ENCODE results near the gene RAET1E. TPM values are rescaled to one million over a fixed set of nuclear protein-coding genes. Genes with fewer than 3 reads are reported as not detected.
"Not testable (repeated sequence)": the region's sequence is repeated elsewhere in the genome, so short reads cannot be mapped to it uniquely, and the experiment has no call there.

The RAET1E gene
- total RNA-seq, 1 experiment from 2014 or later, result not detected

DNA sequence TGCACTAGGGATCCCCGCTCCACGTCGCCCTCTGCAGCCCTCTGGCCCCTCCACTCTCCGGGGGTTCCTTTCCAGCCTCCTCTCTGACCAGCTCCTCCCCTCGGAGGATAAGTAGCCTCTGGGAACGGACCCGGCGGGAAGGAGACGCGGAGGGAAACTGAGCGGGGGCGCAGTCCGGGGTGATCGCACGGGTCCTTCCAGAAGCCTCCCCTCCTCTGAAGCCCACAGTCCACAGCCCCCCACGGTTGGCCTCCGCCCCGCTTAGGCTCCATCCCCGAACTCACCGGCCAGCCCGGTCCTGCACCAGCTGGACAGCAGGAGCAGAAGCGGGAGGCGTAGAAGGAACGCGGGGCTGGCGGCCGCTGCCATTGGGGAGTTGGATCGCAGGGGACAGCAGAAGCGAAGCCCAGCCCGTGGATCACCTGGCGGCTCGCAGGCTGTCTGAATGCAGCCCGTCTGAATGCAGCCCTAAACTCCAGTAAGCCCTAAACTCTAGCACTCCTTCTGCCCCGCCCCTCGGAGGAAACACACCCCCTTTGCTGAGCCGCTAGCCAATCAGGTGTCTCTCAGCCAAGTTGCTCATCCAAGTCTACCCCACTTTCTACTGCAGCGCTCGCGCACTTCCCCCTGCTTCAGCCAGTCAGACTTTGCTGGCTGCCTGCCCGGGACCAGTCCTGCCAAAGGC is 24.9 kb upstream of the RAET1E start, which contains the start of gene RAET1G:
Gene RAET1G (minus strand): TSS at position 480 of the 685 bp plus-strand sequence. CDS start 111 bp downstream, at position 369.
- no peak within 1 kb of the TSS for H4K5ac ChIP-seq (ENCODE audit: insufficient read length, low read depth, low read length)
- peak; percentile 97 for DNase-seq
- H3K9ac ChIP-seq (ENCODE audit: extremely low read depth, insufficient read length, low read length), result no peak within 1 kb of the TSS
- no peak within 1 kb of the TSS for H2BK20ac ChIP-seq (ENCODE audit: low read depth, low read length, poor library complexity, severe bottlenecking)
- H2BK15ac ChIP-seq (ENCODE audit: low read depth, low read length), result no peak within 1 kb of the TSS
- H3K18ac ChIP-seq (ENCODE audit: insufficient read length, low read depth, low read length), result no peak within 1 kb of the TSS
- peaks cover 19% of the 10 kb centered on the region for H3K23me2 ChIP-seq (ENCODE audit: insufficient read length, low read depth, low read length, poor library complexity, severe bottlenecking)
- no peaks in the 10 kb centered on the region for H3K79me2 ChIP-seq (ENCODE audit: insufficient read depth, low read length)
- H2AFZ ChIP-seq (ENCODE audit: low read length), result no peak within 1 kb of the TSS
- H3K79me1 ChIP-seq (ENCODE audit: insufficient read depth, low read depth, low read length, poor library complexity, severe bottlenecking), result no peaks in the 10 kb centered on the region
- Mint-ChIP-seq H3K36me3 (ENCODE audit: insufficient read depth in 1 of 3, low read depth in 3 of 3) (no peaks in the 10 kb centered on the region; a peak in 1 of 7 replicates), H3K9me3 (peaks cover 4 to 6% of the 10 kb centered on the region in 2 experiments; a peak in 4 of 5 replicates), H3K4me1 (peaks cover 12 to 19% of the 10 kb centered on the region in 2 experiments), H3K27ac (no peak within 1 kb of the TSS; a peak in 1 of 7 replicates), H3K4me3 (peak within 1 kb of the TSS; percentile 69 to 87), H3K27me3 (ENCODE audit: low read depth) (peaks cover 94% of the 10 kb centered on the region)
- WGBS (ENCODE audit: extremely low coverage, insufficient read length, low lambda C conversion rate), result no CpG with 5 or more reads among the region's 40 CpGs
- no peak within 1 kb of the TSS for H2AK5ac ChIP-seq (ENCODE audit: insufficient read length, low read length)
- no peak within 1 kb of the TSS for H3K23ac ChIP-seq (ENCODE audit: insufficient read length, low read depth, low read length)
- no peak within 1 kb of the TSS for H3K27ac ChIP-seq (ENCODE audit: insufficient read length, low read depth, low read length)
- no peak within 1 kb of the TSS for H3K4ac ChIP-seq (ENCODE audit: low read depth, low read length)
- peaks cover 47% of the 10 kb centered on the region for H3K27me3 ChIP-seq (ENCODE audit: insufficient read depth, low read length)
- no peak within 1 kb of the TSS for H2BK5ac ChIP-seq (ENCODE audit: insufficient read length, low read length)
- H2BK120ac ChIP-seq (ENCODE audit: low read depth, low read length, poor library complexity, severe bottlenecking), result no peak within 1 kb of the TSS
- H2BK12ac ChIP-seq (ENCODE audit: insufficient read length, low read depth, low read length), result no peak within 1 kb of the TSS
- no peak within 1 kb of the TSS for H3T11ph ChIP-seq (ENCODE audit: low read length)
- no peaks in the 10 kb centered on the region for H4K20me1 ChIP-seq (ENCODE audit: control insufficient read depth, insufficient read depth, insufficient read length)
- no peak within 1 kb of the TSS for H4K8ac ChIP-seq (replicated peaks; ENCODE audit: insufficient read length, low read depth, low read length)
- H3K4me1 ChIP-seq (ENCODE audit: insufficient read depth, low read length), result no peaks in the 10 kb centered on the region
- no peaks in the 10 kb centered on the region for H3K9me3 ChIP-seq (ENCODE audit: control insufficient read depth, low read depth, low read length)
- no peak within 1 kb of the TSS for H3K14ac ChIP-seq (ENCODE audit: insufficient read depth, low read length)
- H4K91ac ChIP-seq (ENCODE audit: insufficient read length, low read depth, low read length), result no peak within 1 kb of the TSS
- no peak within 1 kb of the TSS for H3K56ac ChIP-seq (ENCODE audit: insufficient read length, low read depth, low read length)
- H3K4me2 ChIP-seq (ENCODE audit: insufficient read depth, insufficient read length, low read length), result peak within 1 kb of the TSS; percentile 78
- TF ChIP-seq, protein P1, sequence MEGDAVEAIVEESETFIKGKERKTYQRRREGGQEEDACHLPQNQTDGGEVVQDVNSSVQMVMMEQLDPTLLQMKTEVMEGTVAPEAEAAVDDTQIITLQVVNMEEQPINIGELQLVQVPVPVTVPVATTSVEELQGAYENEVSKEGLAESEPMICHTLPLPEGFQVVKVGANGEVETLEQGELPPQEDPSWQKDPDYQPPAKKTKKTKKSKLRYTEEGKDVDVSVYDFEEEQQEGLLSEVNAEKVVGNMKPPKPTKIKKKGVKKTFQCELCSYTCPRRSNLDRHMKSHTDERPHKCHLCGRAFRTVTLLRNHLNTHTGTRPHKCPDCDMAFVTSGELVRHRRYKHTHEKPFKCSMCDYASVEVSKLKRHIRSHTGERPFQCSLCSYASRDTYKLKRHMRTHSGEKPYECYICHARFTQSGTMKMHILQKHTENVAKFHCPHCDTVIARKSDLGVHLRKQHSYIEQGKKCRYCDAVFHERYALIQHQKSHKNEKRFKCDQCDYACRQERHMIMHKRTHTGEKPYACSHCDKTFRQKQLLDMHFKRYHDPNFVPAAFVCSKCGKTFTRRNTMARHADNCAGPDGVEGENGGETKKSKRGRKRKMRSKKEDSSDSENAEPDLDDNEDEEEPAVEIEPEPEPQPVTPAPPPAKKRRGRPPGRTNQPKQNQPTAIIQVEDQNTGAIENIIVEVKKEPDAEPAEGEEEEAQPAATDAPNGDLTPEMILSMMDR (conservative IDR thresholded peaks at IDR 0.05), result no peak

GRCh38 chr6:149922091-149922490 is 24.2 kb upstream of the RAET1E start:
- H2BK12ac ChIP-seq (ENCODE audit: insufficient read length, low read depth, low read length); H2BK15ac ChIP-seq (ENCODE audit: low read depth, low read length); H3K9me3 ChIP-seq (ENCODE audit: control insufficient read depth, low read depth, low read length); H3K18ac ChIP-seq (ENCODE audit: insufficient read length, low read depth, low read length); H4K8ac ChIP-seq (replicated peaks; ENCODE audit: insufficient read length, low read depth, low read length); H2AFZ ChIP-seq (ENCODE audit: low read length); H3K23ac ChIP-seq (ENCODE audit: insufficient read length, low read depth, low read length); H3K56ac ChIP-seq (ENCODE audit: insufficient read length, low read depth, low read length); H3K4ac ChIP-seq (ENCODE audit: low read depth, low read length); H3K9me3 Mint-ChIP-seq; H3K79me2 ChIP-seq (ENCODE audit: insufficient read depth, low read length); H2BK120ac ChIP-seq (ENCODE audit: low read depth, low read length, poor library complexity, severe bottlenecking); H2AK5ac ChIP-seq (ENCODE audit: insufficient read length, low read length); H3K36me3 Mint-ChIP-seq (ENCODE audit: insufficient read depth in 1 of 3, low read depth in 3 of 3); H4K5ac ChIP-seq (ENCODE audit: insufficient read length, low read depth, low read length); DNase-seq; H4K91ac ChIP-seq (ENCODE audit: insufficient read length, low read depth, low read length); H3K9ac ChIP-seq (ENCODE audit: extremely low read depth, insufficient read length, low read length); H3K4me1 ChIP-seq (ENCODE audit: insufficient read depth, low read length); H2BK20ac ChIP-seq (ENCODE audit: low read depth, low read length, poor library complexity, severe bottlenecking); H3K14ac ChIP-seq (ENCODE audit: insufficient read depth, low read length); H3K79me1 ChIP-seq (ENCODE audit: insufficient read depth, low read depth, low read length, poor library complexity, severe bottlenecking); H3T11ph ChIP-seq (ENCODE audit: low read length); H3K27ac ChIP-seq (ENCODE audit: insufficient read length, low read depth, low read length); H3K27ac Mint-ChIP-seq; H4K20me1 ChIP-seq (ENCODE audit: control insufficient read depth, insufficient read depth, insufficient read length); H2BK5ac ChIP-seq (ENCODE audit: insufficient read length, low read length): not testable (repeated sequence)
- Histone ChIP-seq H3K4me2 (ENCODE audit: insufficient read depth, insufficient read length, low read length) (peak overlapping the region; percentile 78), H3K23me2 (ENCODE audit: insufficient read length, low read depth, low read length, poor library complexity, severe bottlenecking) (peaks cover 19% of the 10 kb centered on the region), H3K27me3 (ENCODE audit: insufficient read depth, low read length) (peaks cover 47% of the 10 kb centered on the region)
- Mint-ChIP-seq H3K4me3 (peak overlapping the region; percentile 69 to 87), H3K4me1 (peaks cover 12 to 19% of the 10 kb centered on the region in 2 experiments), H3K27me3 (ENCODE audit: low read depth) (peaks cover 90% of the 10 kb centered on the region)
- no CpG with 5 or more reads among the region's 5 CpGs for WGBS (ENCODE audit: extremely low coverage, insufficient read length, low lambda C conversion rate)
